ENCODE measurements around the gene SNAPC3. TPM values are rescaled to one million over a fixed set of nuclear protein-coding genes. Genes with fewer than 3 reads are reported as not detected.

The SNAPC3 gene
- total and polyA plus RNA-seq, 4 donors, result 10.9 to 75.5 (median 17.7) TPM

DNA sequence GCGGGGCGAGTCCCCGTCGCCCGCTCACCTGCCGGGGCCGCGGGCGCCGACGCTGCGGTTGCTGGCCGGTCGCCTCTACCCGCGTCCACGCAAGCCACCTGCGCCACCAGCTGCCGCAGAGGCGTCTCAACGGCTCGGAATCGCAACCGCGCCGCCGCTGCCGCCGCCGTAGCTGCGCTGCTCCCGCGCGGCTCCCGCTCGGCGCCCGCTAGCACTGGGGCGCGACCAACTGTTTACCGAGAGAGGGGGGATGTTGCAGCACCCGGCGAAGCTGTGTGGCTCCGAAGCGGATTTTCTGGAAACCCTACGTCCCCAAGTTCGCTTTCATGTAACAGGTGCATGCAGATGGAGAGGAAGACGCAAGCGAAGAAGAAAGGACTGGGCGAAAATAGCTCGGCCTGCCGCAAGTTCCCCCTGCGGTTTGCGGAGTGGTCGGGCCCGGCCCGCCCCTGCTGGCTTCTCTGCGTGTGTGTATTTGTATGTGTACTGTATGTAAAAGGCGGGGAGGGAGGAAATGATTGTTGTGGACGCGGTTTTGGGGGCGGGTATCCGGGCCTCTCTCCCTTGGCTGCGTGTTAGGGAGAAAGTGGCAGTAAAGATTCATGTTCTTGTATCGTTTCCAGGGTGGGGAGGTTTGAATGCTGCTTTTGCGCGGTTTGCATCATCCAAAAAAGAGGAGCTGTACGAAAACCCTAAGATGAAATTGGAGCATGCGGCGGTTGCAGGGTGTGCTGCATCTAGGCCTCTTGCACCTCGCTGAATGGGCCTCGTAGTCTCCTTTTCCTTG is 88.3 kb downstream of the SNAPC3 start, which contains the start of gene PSIP1:
TSS of gene PSIP1 (minus strand) at position 182 of the 787 bp plus-strand sequence. CDS start 782 bp downstream, outside the sequence.
- peak within 1 kb of the TSS; percentile 75 to 96 for H3K9ac ChIP-seq (ENCODE audit: insufficient read depth in 1 of 2, low read length in 2 of 2)
- 0% methylated on average over 71 to 72 of the region's 72 CpGs for WGBS, 2 donors

More for the DNA sequence above, 88.3 kb downstream of the SNAPC3 start, which contains the start of gene PSIP1:
- peak; percentile 94 for ATAC-seq (ENCODE audit: insufficient read depth, low FRiP score)
- TF ChIP-seq, protein P1, sequence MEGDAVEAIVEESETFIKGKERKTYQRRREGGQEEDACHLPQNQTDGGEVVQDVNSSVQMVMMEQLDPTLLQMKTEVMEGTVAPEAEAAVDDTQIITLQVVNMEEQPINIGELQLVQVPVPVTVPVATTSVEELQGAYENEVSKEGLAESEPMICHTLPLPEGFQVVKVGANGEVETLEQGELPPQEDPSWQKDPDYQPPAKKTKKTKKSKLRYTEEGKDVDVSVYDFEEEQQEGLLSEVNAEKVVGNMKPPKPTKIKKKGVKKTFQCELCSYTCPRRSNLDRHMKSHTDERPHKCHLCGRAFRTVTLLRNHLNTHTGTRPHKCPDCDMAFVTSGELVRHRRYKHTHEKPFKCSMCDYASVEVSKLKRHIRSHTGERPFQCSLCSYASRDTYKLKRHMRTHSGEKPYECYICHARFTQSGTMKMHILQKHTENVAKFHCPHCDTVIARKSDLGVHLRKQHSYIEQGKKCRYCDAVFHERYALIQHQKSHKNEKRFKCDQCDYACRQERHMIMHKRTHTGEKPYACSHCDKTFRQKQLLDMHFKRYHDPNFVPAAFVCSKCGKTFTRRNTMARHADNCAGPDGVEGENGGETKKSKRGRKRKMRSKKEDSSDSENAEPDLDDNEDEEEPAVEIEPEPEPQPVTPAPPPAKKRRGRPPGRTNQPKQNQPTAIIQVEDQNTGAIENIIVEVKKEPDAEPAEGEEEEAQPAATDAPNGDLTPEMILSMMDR (IDR thresholded peaks at IDR 0.05; ENCODE audit: control extremely low read depth, extremely low read depth), result no peak
- Histone ChIP-seq H3K27ac (ENCODE audit: low read depth in 1 of 2, low read length in 1 of 2) (peak within 1 kb of the TSS; percentile 87 to 97), H3K36me3 (ENCODE audit: control insufficient read depth in 4 of 4, insufficient read depth in 4 of 4, low read length in 4 of 4) (peaks cover 3 to 14% (median 7%) of the 10 kb centered on the region in 4 donors), H3K9me3 (ENCODE audit: control insufficient read depth in 4 of 4, insufficient read depth in 3 of 4, low read length in 3 of 4) (no peaks in the 10 kb centered on the region), H3K27me3 (ENCODE audit: control insufficient read depth in 3 of 3, insufficient read depth in 3 of 3, low read length in 2 of 3) (no peaks in the 10 kb centered on the region), H3K4me1 (ENCODE audit: control insufficient read depth in 5 of 5, insufficient read depth in 5 of 5, low read length in 5 of 5) (peaks cover 0 to 24% (median 2%) of the 10 kb centered on the region in 5 donors), H3K4me3 (peak within 1 kb of the TSS; percentile 88)
- peak; percentile 92 to 96 (median 95) for DNase-seq

Small RNA genes lying within 50 kb of the gene (small RNA-seq; reads per million reads assigned to genes)
- not detected for gene RNU6-319P (ENCODE audit: low replicate concordance)

Other genes with a start within 250 kb of the SNAPC3 start
- 10 to 100 TPM; 26.6 to 30.0 TPM for gene TTC39B, start 115.7 kb upstream of the SNAPC3 start, total RNA-seq
- 10 to 100 TPM in 1 of 2 donors, 1 to 10 TPM in 1; 4.2 to 11.8 TPM for gene TTC39B, start 115.7 kb upstream of the SNAPC3 start, polyA plus RNA-seq
- gene PSIP1, start 88.1 kb downstream of the SNAPC3 start, total RNA-seq, result 10 to 100 TPM; 29.5 to 75.1 TPM
- 10 to 100 TPM; 14.8 to 30.0 TPM for gene PSIP1, start 88.1 kb downstream of the SNAPC3 start, polyA plus RNA-seq
- 10 to 100 TPM in 1 of 2 donors, 1 to 10 TPM in 1; 3.8 to 17.0 TPM for gene CCDC171, start 130.2 kb downstream of the SNAPC3 start, total RNA-seq
- gene CCDC171, start 130.2 kb downstream of the SNAPC3 start, polyA plus RNA-seq, result 1 to 10 TPM in 1 of 2 donors, under 1 TPM in 1; 0.40 to 1.2 TPM

Data from lung (tissue), 13 donors.